Measurements from ENCODE around the gene RASGEF1C. TPM values are rescaled to one million over a fixed set of nuclear protein-coding genes. Genes with fewer than 3 reads are reported as not detected.

Gene RASGEF1C
- total RNA-seq, 4 donors from 2014 or later, result 0.38 to 0.51 TPM; not detected in 2

DNA sequence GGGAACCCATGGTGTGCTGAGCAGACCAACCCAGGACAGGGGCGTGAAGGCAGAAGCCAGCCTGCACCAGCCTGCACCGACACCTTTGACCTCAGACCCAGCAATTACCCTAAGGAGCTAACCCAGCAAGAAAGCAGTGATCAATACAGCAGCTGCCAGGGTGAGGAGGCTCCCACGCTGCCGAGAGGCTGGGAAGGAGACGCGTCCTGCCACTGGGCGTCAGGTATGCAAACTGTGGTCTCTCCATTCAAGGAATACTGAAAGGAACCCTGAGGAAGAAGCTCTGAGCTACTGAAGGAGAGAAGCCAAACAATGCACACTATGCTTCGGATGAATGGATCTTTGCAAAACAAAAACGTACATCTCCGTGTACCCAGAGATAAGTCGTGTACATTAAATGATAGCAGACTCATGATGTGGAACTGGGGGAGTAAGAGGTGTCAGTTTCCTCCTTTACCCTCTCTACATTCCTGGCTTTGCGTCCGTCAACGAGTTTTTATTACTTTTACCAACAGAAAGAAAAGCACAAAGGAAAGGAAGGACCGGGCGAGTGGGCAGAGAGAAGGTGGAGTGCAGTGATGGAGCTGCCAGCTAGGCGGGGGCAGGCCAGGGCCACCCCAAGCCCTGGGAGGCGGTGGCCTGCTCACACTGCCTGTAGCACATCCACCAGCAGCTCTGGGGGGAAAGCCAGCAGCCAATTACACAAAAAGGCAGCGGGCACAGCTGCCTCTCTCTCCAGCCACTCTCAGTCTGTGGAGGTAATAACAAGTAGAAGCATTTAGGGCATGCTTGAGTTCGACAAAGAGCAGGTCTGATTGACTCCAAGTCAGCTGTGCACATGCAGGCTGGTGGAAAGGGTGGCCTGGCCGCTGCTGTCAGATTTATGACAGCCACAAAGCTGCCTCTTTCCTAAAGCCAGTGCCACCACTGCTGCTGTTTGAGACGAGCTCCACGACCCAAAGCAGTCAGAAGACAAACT, 29.3 kb downstream of the RASGEF1C start:
- TF ChIP-seq, protein P1, sequence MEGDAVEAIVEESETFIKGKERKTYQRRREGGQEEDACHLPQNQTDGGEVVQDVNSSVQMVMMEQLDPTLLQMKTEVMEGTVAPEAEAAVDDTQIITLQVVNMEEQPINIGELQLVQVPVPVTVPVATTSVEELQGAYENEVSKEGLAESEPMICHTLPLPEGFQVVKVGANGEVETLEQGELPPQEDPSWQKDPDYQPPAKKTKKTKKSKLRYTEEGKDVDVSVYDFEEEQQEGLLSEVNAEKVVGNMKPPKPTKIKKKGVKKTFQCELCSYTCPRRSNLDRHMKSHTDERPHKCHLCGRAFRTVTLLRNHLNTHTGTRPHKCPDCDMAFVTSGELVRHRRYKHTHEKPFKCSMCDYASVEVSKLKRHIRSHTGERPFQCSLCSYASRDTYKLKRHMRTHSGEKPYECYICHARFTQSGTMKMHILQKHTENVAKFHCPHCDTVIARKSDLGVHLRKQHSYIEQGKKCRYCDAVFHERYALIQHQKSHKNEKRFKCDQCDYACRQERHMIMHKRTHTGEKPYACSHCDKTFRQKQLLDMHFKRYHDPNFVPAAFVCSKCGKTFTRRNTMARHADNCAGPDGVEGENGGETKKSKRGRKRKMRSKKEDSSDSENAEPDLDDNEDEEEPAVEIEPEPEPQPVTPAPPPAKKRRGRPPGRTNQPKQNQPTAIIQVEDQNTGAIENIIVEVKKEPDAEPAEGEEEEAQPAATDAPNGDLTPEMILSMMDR (IDR thresholded peaks at IDR 0.05; ENCODE audit: low read depth), result no peak

DNA sequence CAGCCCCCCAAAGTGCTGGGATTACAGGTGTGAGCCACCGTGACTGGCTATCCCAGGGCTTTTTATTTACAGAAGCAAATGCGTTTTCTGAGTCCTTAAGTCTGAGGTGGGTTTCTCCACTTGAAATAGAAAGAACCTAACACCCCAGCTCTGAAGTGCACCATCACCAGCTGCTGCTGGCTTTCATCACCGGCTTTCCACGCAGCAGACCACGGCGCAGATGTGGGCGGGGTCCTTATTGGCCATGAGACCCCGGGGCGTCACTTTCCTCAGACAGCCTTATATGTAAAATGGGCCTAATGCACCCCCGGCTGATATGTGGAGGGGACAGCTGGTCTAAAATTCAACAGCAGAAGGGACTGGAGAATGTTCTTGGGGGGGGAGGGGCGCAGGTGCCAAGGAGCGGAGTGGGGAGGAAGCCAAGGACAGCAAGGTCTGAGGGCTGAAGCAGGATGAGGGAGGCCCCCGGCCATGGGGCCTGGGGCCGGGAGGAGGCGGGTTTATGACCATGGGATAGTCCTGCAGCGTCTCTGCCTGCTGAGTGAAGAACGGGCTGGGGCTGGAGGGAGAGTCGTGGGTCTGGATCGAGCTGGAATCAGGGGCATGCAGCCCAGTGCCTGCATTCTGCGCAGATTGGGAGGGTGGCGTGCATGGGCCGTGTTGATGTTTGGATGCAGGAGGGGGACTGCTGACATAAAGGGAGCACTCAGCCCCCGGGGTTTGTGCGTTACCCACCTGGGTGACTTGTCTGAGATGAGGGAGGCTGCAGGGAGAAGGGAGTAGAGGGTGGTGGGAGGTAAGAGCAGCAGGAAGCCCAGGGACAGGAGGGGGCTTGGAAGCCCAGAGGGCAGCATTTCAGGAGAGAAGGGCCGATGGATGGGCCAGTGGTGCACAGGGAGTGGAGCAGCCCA, 30.2 kb downstream of the RASGEF1C start:
- TF ChIP-seq, protein P1 (IDR thresholded peaks at IDR 0.05; ENCODE audit: low read depth), result no peak

DNA sequence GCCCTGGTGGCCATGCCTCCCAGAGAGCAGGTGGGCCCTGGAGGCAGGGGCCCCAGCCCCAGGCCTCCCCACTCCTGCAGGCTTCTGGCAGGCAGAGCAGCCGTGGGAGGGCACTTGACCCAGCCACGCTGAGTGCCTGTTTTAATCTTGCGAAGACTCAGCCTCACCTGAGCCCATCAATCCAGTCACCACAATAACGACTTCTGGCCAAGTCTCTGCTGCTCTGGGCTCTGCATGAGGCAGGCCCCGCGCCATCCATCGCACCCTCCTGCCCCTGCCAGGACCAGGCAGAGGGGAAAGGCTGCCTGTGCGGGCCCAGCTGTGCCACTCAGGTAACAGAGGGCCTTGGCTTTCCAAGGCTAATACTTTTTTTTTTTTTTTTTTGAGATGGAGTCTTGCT, 32.8 kb downstream of the RASGEF1C start:
- TF ChIP-seq, protein P1 (IDR thresholded peaks at IDR 0.05; ENCODE audit: low read depth), result no peak

- TF ChIP-seq, protein P1 (IDR thresholded peaks at IDR 0.05; ENCODE audit: low read depth), result no peak
These were observed 34.0 kb downstream of the RASGEF1C start for GRCh38 chr5:180175015-180175431.

GRCh38 chr5:180174587-180174972, 34.4 kb downstream of the RASGEF1C start:
- TF ChIP-seq, protein P1 (IDR thresholded peaks at IDR 0.05; ENCODE audit: low read depth), result no peak

DNA sequence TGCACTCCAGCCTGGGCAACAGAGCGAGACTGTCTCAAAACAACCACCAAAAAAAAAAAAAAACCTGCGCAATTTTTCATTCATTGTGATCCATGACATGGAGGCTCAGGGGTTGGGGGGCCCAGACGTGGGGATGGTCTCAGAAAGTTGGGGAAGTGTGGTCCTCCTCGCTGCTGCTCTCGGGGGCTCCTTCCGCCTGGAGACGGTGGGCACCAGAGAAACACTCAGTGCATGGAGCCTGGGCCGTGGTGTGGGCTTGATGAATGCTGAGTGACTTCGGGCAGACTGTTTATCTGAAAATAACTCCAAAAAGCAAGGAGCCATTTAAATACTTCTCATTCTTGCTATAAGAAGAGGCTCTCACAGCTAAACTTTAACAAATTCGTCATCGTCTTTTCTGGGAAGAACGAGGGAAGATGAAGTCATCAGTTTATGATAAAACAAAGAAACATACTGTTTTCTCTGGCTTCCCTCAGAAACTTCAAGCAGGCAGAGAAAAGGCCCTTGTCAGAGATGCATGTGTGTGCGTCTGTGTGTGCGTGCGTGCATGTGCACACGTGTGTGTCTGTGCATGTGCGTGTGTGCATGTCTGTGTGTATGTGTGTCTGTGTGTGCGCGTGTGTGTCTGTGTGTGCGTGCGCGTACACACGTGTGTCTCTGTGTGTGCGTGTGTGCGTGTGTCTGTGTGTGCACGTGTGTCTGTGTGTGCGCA, 35.0 kb downstream of the RASGEF1C start:
- TF ChIP-seq, protein P1 (IDR thresholded peaks at IDR 0.05; ENCODE audit: low read depth), result no peak

Measured in subcutaneous adipose tissue (tissue), 4 donors.